Fibroblast of mammary gland (primary cell): ENCODE results near the gene KCTD4.

ENCODE experiments used
- DNase-seq: peaks from one replicate; pipeline ENCODE4 v3.0.0-alpha.2; 2010; ENCODE audit warnings: low read depth
- H3K4me3 ChIP-seq: 2 replicates; pipeline ENCODE4 v1.5.1; 2011; ENCODE audit warnings: low read depth, mild to moderate bottlenecking, low read length, moderate library complexity; ENCODE audit not compliant: control insufficient read depth
- CTCF ChIP-seq: conservative IDR thresholded peaks from 2 replicates; pipeline ENCODE4 v1.5.1; 2011; ENCODE audit warnings: low read depth, low read length, inconsistent platforms; ENCODE audit not compliant: control insufficient read depth, insufficient read depth

KCTD4 gene

GRCh38 chr13:45180713-45181601 is 19.9 kb downstream of the KCTD4 start:
- no peak for TF ChIP-seq CTCF
- H3K4me3 ChIP-seq: no peak overlapping the region
- peak; percentile 41 for DNase-seq

- DNase-seq: no peak
- no peak overlapping the region for H3K4me3 ChIP-seq
- TF ChIP-seq CTCF: no peak
Measured at GRCh38 chr13:45180303-45180702, 20.5 kb downstream of the KCTD4 start.

GRCh38 chr13:45179428-45179827 is 21.4 kb downstream of the KCTD4 start:
- TF ChIP-seq CTCF: no peak
- H3K4me3 ChIP-seq: no peak overlapping the region
- DNase-seq: peak; percentile 50

- DNase-seq: peak; percentile 85
- no peak for TF ChIP-seq CTCF
- no peak overlapping the region for H3K4me3 ChIP-seq
Measured at GRCh38 chr13:45178349-45179162, 22.3 kb downstream of the KCTD4 start.

GRCh38 chr13:45174478-45174877 is 26.4 kb downstream of the KCTD4 start:
- TF ChIP-seq CTCF: no peak
- DNase-seq: no peak
- no peak overlapping the region for H3K4me3 ChIP-seq

GRCh38 chr13:45168555-45168930 is 32.3 kb downstream of the KCTD4 start:
- TF ChIP-seq CTCF: no peak
- no peak for DNase-seq
- no peak overlapping the region for H3K4me3 ChIP-seq
